Lower leg skin (tissue), 3 donors: ENCODE data around the gene IL10.

ENCODE experiments used
- POLR2A ChIP-seq, 2 donors: fragments of 450-650 bp; IDR thresholded peaks; one replicate each; pipeline ENCODE4 v1.6.1; 2016 to 2017; ENCODE audit warnings: antibody characterized with exemption in 2 of 2, mild to moderate bottlenecking in 1 of 2, moderate library complexity in 1 of 2
- TF ChIP-seq, protein P1 (sequence below), 3 donors: fragments of 450-650 bp; IDR thresholded peaks; one replicate each; pipeline ENCODE4 v1.5.1; 2016; ENCODE audit warnings: antibody characterized with exemption in 3 of 3, mild to moderate bottlenecking in 3 of 3, moderate library complexity in 2 of 3

DNA sequence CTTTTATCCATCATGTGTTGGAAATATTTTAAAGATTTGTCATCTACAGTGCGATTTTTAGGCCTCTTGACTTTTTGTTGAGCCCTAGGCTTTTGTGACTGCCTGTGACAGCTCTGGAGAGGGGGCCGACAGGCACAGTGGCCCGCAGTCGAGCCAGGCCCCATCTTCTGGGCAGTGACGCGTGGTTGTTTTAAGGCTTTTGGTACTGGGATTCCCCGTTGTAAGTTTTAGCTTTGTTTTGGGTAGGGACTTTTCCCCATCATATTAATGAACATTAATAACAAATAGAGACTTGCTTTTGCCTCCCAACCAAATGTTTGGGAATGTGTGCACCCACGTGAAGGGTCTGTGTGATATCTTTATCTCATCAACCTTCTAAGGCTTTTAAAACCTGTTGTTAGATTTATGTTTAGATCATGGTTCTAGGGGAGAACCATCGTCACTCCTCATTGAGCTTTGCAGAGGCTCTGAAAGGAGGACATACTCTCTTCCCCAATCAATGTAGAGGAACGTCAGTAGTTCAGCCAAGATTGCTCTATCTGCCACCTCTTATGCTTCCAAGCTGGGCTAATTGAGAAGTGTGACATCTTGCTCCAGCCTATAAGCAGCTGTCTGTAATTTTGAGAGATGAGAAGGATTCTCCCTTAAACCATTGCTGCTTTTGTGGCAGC is 53.0 kb downstream of the IL10 start:
- TF ChIP-seq, protein P1, sequence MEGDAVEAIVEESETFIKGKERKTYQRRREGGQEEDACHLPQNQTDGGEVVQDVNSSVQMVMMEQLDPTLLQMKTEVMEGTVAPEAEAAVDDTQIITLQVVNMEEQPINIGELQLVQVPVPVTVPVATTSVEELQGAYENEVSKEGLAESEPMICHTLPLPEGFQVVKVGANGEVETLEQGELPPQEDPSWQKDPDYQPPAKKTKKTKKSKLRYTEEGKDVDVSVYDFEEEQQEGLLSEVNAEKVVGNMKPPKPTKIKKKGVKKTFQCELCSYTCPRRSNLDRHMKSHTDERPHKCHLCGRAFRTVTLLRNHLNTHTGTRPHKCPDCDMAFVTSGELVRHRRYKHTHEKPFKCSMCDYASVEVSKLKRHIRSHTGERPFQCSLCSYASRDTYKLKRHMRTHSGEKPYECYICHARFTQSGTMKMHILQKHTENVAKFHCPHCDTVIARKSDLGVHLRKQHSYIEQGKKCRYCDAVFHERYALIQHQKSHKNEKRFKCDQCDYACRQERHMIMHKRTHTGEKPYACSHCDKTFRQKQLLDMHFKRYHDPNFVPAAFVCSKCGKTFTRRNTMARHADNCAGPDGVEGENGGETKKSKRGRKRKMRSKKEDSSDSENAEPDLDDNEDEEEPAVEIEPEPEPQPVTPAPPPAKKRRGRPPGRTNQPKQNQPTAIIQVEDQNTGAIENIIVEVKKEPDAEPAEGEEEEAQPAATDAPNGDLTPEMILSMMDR (IDR thresholded peaks at IDR 0.05), result no peak
- no peak for TF ChIP-seq POLR2A (IDR thresholded peaks at IDR 0.05)
